Smooth muscle cell (in vitro differentiated cells): ENCODE results near the gene CELF4. TPM values are rescaled to one million over a fixed set of nuclear protein-coding genes. Genes with fewer than 3 reads are reported as not detected.

Experiments
- DNase-seq: peaks from one replicate; lab custom pipeline; 2025; ENCODE audit not compliant: unreplicated experiment; lab: John Stamatoyannopoulos, UW
- H2AFZ ChIP-seq: fragments of 200-600 bp; sonication (generic); 2 replicates; pipeline ENCODE4 v1.6.0; 2016; ENCODE audit warnings: antibody characterized with exemption, low read depth, mild to moderate bottlenecking
- H3F3A ChIP-seq: fragments of 200-600 bp; sonication (generic); 2 replicates; pipeline ENCODE4 v1.6.0; 2017; ENCODE audit warnings: antibody characterized with exemption, low read depth
- H3K27ac ChIP-seq: fragments of 200-600 bp; sonication (generic); 2 replicates; pipeline ENCODE4 v1.5.1; 2016; ENCODE audit warnings: low read depth, mild to moderate bottlenecking
- H3K27me3 ChIP-seq: fragments of 200-600 bp; sonication (generic); 2 replicates; pipeline ENCODE4 v1.6.1; 2016; ENCODE audit warnings: low read depth, mild to moderate bottlenecking
- H3K36me3 ChIP-seq: fragments of 200-600 bp; sonication (generic); 2 replicates; pipeline ENCODE4 v1.5.1; 2016; ENCODE audit warnings: low read depth
- H3K4me1 ChIP-seq: fragments of 200-600 bp; sonication (generic); 2 replicates; pipeline ENCODE4 v1.5.1; 2016; ENCODE audit warnings: low read depth
- H3K4me2 ChIP-seq: fragments of 200-600 bp; sonication (generic); 2 replicates; pipeline ENCODE4 v1.6.0; 2016; ENCODE audit warnings: mild to moderate bottlenecking
- H3K4me3 ChIP-seq: fragments of 200-600 bp; sonication (generic); 2 replicates; pipeline ENCODE4 v1.5.1; 2016; ENCODE audit warnings: mild to moderate bottlenecking
- H3K79me2 ChIP-seq: fragments of 200-600 bp; sonication (generic); 2 replicates; pipeline ENCODE4 v1.6.0; 2016; ENCODE audit warnings: low read depth, mild to moderate bottlenecking
- H3K9ac ChIP-seq: fragments of 200-600 bp; sonication (generic); 2 replicates; pipeline ENCODE4 v1.6.0; 2016; ENCODE audit warnings: low read depth
- H3K9me3 ChIP-seq: fragments of 200-600 bp; sonication (generic); replicated peaks from 2 replicates; pipeline ENCODE4 v1.5.1; 2016; ENCODE audit warnings: low read depth
- H4K20me1 ChIP-seq: fragments of 200-600 bp; sonication (generic); 2 replicates; pipeline ENCODE4 v1.6.0; 2016; ENCODE audit warnings: low read depth
- CTCF ChIP-seq: fragments of 200-600 bp; sonication (generic); IDR thresholded peaks from 2 replicates; pipeline ENCODE4 v1.5.1; 2017; ENCODE audit warnings: borderline replicate concordance, mild to moderate bottlenecking, antibody characterized with exemption; ENCODE audit not compliant: insufficient read depth, poor library complexity, severe bottlenecking
- WGBS: methylation state at CpG from one replicate; pipeline ENCODE4 v1.1.7; 2016; ENCODE audit warnings: low lambda C conversion rate; 5-methylcytosine and 5-hydroxymethylcytosine counted together
- polyA plus RNA-seq: library from polyadenylated mRNA; unstranded; fragments of >200 nt; fragmentation: Nextera tagmentation; extraction: Ambion mirVana; gene quantifications from 2 replicates; pipeline ENCODE4 v1.2.1, GENCODE V29; 2016
- total RNA-seq: library from RNA; depleted of rRNA; stranded (reverse); fragments of >200 nt; gene quantifications from 2 replicates; pipeline ENCODE4 v1.2.3, GENCODE V29; 2014

Gene CELF4
- total and polyA plus RNA-seq, 2 experiments from 2014 or later, result 0.40 TPM; not detected in 1

DNA sequence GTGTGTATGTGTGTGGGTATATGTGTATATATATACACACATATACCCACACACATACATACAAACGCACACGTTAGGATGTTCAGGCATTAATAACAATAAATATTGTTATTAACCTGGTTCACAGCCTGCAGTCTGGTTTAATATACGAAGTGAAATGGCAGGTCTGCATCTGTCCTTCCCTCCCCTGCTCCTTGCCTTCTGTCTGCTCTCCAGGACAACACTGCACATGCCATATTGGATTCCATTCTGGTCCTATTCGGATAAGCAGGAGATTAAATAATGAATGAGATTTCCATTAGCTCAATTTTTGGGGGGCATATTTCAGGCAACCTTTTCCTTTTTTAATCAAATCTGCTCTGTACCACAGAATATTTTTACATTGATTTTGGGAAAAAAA, 158.0 kb downstream of the CELF4 start:
- Histone ChIP-seq H3K27me3 (peaks cover 9% of the 10 kb centered on the region), H3F3A (no peaks in the 10 kb centered on the region)

GRCh38 chr18:37405772-37406171, 159.8 kb downstream of the CELF4 start:
- Histone ChIP-seq H4K20me1 (no peaks in the 10 kb centered on the region), H3K79me2 (no peaks in the 10 kb centered on the region), H3K4me2 (no peak overlapping the region), H3K9me3 (no peaks in the 10 kb centered on the region), H3K9ac (no peak overlapping the region), H3K4me3 (no peak overlapping the region), H2AFZ (no peak overlapping the region), H3K4me1 (peaks cover 10% of the 10 kb centered on the region), H3K27ac (no peak overlapping the region), H3K27me3 (peaks cover 9% of the 10 kb centered on the region), H3K36me3 (no peaks in the 10 kb centered on the region), H3F3A (no peaks in the 10 kb centered on the region)
- no peak for DNase-seq
- TF ChIP-seq CTCF, result no peak
- WGBS, result 95% methylated on average over 6 of the region's 6 CpGs

More for the DNA sequence above, 158.0 kb downstream of the CELF4 start:
- peaks cover 7% of the 10 kb centered on the region for H3K4me1 ChIP-seq
- DNase-seq, result no peak
- H3K36me3 ChIP-seq, result no peaks in the 10 kb centered on the region
- H3K4me2 ChIP-seq, result no peak overlapping the region
- no peak overlapping the region for H3K9ac ChIP-seq
- no peak for TF ChIP-seq CTCF
- WGBS, result 77% methylated on average over 4 of the region's 4 CpGs
- H3K4me3 ChIP-seq, result no peak overlapping the region
- H4K20me1 ChIP-seq, result no peaks in the 10 kb centered on the region
- H3K27ac ChIP-seq, result no peak overlapping the region
- H3K79me2 ChIP-seq, result no peaks in the 10 kb centered on the region
- H3K9me3 ChIP-seq, result no peaks in the 10 kb centered on the region
- H2AFZ ChIP-seq, result no peak overlapping the region

GRCh38 chr18:37405229-37405628, 160.4 kb downstream of the CELF4 start:
- Histone ChIP-seq H3K79me2 (no peaks in the 10 kb centered on the region), H3K9me3 (no peaks in the 10 kb centered on the region), H3K36me3 (no peaks in the 10 kb centered on the region), H3K4me3 (no peak overlapping the region), H3K9ac (no peak overlapping the region), H3K4me2 (no peak overlapping the region), H3K27ac (no peak overlapping the region), H3F3A (no peaks in the 10 kb centered on the region), H3K27me3 (peaks cover 9% of the 10 kb centered on the region), H3K4me1 (peaks cover 10% of the 10 kb centered on the region), H2AFZ (no peak overlapping the region), H4K20me1 (no peaks in the 10 kb centered on the region)
- 97% methylated on average over 4 of the region's 4 CpGs for WGBS
- DNase-seq, result no peak
- no peak for TF ChIP-seq CTCF

GRCh38 chr18:37403788-37404187, 161.8 kb downstream of the CELF4 start:
- no peaks in the 10 kb centered on the region for H3F3A ChIP-seq
- H3K27ac ChIP-seq, result no peak overlapping the region
- no peaks in the 10 kb centered on the region for H3K36me3 ChIP-seq
- TF ChIP-seq CTCF, result no peak
- no peaks in the 10 kb centered on the region for H3K79me2 ChIP-seq
- DNase-seq, result no peak
- H3K9me3 ChIP-seq, result no peaks in the 10 kb centered on the region
- WGBS, result 93% methylated on average over 3 of the region's 3 CpGs
- peak overlapping the region; percentile 56 for H3K4me2 ChIP-seq
- H3K4me3 ChIP-seq, result no peak overlapping the region
- H3K4me1 ChIP-seq, result peaks cover 10% of the 10 kb centered on the region
- H3K9ac ChIP-seq, result no peak overlapping the region
- H2AFZ ChIP-seq, result no peak overlapping the region
- no peaks in the 10 kb centered on the region for H4K20me1 ChIP-seq
- peaks cover 11% of the 10 kb centered on the region for H3K27me3 ChIP-seq
